ENCODE data around the gene SLC34A3. TPM values are rescaled to one million over a fixed set of nuclear protein-coding genes. Genes with fewer than 3 reads are reported as not detected.

SLC34A3 gene
- 1 to 10 TPM; 2.8 to 6.0 (median 5.2) TPM for polyA plus RNA-seq (ENCODE audit: insufficient read length in 3 of 3)

GRCh38 chr9:137230705-137231371, at the start of gene SLC34A3:
SLC34A3 (plus strand) TSS chr9:137230901; CDS start chr9:137231703, 802 bp downstream.
- no peak for DNase-seq (ENCODE audit: low read depth in 3 of 3, low spot score in 2 of 3)

GRCh38 chr9:137181680-137182079, 49.0 kb upstream of the SLC34A3 start:
- no peak for DNase-seq (ENCODE audit: low read depth in 3 of 3, low spot score in 2 of 3)

GRCh38 chr9:137182836-137183235, 47.9 kb upstream of the SLC34A3 start:
- DNase-seq (ENCODE audit: low read depth in 3 of 3, low spot score in 2 of 3), result no peak

- DNase-seq (ENCODE audit: low read depth in 3 of 3, low spot score in 2 of 3), result no peak
Observed at GRCh38 chr9:137183980-137184595, 46.6 kb upstream of the SLC34A3 start.

- DNase-seq (ENCODE audit: low read depth in 3 of 3, low spot score in 2 of 3), result no peak
Observed at GRCh38 chr9:137184881-137185660, 45.6 kb upstream of the SLC34A3 start.

- no peak for DNase-seq (ENCODE audit: low read depth in 3 of 3, low spot score in 2 of 3)
Observed at GRCh38 chr9:137185921-137186320, 44.8 kb upstream of the SLC34A3 start.

- no peak for DNase-seq (ENCODE audit: low read depth in 3 of 3, low spot score in 2 of 3)
Observed at GRCh38 chr9:137186385-137186784, 44.3 kb upstream of the SLC34A3 start.

- DNase-seq (ENCODE audit: low read depth in 3 of 3, low spot score in 2 of 3), result no peak
Observed at GRCh38 chr9:137187386-137187785, 43.3 kb upstream of the SLC34A3 start.

- no peak for DNase-seq (ENCODE audit: low read depth in 3 of 3, low spot score in 2 of 3)
Observed at GRCh38 chr9:137188086-137188489, 42.6 kb upstream of the SLC34A3 start.

- peak; percentile 87 to 91 (median 90) for DNase-seq (ENCODE audit: low read depth in 3 of 3, low spot score in 2 of 3)
Observed at GRCh38 chr9:137188490-137189296, 42.0 kb upstream of the SLC34A3 start, which contains the start of the genes ANAPC2 and SSNA1. ANAPC2 (minus strand) TSS chr9:137188560; CDS start chr9:137188532, 28 bp downstream. SSNA1 (plus strand) TSS chr9:137188676; CDS start chr9:137188727, 51 bp downstream.

- no peak for DNase-seq (ENCODE audit: low read depth in 3 of 3, low spot score in 2 of 3)
Observed at GRCh38 chr9:137189297-137190295, 41.1 kb upstream of the SLC34A3 start.

GRCh38 chr9:137190315-137190856, 40.3 kb upstream of the SLC34A3 start:
- no peak for DNase-seq (ENCODE audit: low read depth in 3 of 3, low spot score in 2 of 3)

GRCh38 chr9:137191245-137191644, 39.5 kb upstream of the SLC34A3 start:
- DNase-seq (ENCODE audit: low read depth in 3 of 3, low spot score in 2 of 3), result no peak

- DNase-seq (ENCODE audit: low read depth in 3 of 3, low spot score in 2 of 3), result no peak
Observed at GRCh38 chr9:137191691-137192447, 38.8 kb upstream of the SLC34A3 start.

- no peak for DNase-seq (ENCODE audit: low read depth in 3 of 3, low spot score in 2 of 3)
Observed at GRCh38 chr9:137192448-137192780, 38.3 kb upstream of the SLC34A3 start.

- no peak for DNase-seq (ENCODE audit: low read depth in 3 of 3, low spot score in 2 of 3)
Observed at GRCh38 chr9:137192859-137193258, 37.8 kb upstream of the SLC34A3 start.

GRCh38 chr9:137193771-137194170, 36.9 kb upstream of the SLC34A3 start:
- no peak for DNase-seq (ENCODE audit: low read depth in 3 of 3, low spot score in 2 of 3)

GRCh38 chr9:137194388-137194787, 36.3 kb upstream of the SLC34A3 start:
- no peak for DNase-seq (ENCODE audit: low read depth in 3 of 3, low spot score in 2 of 3)

Data from right renal cortex interstitium (tissue), 3 donors.